ENCODE measurements around the gene DTX4.

DNA sequence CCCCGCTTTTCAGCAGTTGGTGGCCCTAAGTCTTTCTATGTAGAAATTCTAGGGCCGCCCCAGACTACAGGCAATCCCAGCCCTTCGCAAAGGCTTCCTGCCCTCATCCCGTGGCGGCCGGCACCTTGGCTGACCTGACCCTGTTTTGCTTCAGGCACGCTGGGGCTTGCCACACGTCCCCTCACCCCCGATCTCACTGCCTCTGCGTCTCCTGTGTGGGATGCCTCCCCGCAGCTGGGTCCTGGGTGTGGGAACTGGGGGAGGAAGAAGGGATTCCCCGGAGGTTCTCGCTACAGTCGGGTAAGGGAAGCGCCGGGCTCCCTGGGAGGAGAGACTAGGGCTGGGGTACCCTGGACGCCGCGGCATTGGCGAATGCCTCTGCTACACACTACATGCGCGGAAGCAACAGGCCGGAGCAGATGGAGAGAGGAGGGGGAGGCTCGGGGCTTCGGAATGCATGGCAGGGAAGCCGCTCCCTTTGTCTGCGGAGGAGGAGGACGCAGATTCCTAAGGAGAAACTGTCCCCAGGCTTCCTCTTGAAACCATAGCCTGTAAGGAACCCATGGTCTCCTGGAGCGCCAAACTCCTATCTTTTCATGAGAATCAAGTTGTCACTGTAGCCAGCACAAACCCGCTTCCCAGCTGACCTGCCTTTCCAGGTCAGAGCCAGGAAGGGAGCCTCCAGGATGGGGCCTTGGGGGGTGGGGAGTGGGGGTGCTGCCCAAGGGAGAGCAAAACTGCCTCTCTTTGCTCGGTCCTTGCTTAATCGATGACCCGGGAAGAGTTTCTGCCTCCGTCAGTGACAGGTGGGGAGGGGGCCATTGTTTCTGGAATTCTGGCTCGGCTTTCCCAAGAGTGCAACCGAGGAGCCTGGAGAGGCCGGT, 1.4 kb downstream of the DTX4 start:
- TF ChIP-seq, protein P1, sequence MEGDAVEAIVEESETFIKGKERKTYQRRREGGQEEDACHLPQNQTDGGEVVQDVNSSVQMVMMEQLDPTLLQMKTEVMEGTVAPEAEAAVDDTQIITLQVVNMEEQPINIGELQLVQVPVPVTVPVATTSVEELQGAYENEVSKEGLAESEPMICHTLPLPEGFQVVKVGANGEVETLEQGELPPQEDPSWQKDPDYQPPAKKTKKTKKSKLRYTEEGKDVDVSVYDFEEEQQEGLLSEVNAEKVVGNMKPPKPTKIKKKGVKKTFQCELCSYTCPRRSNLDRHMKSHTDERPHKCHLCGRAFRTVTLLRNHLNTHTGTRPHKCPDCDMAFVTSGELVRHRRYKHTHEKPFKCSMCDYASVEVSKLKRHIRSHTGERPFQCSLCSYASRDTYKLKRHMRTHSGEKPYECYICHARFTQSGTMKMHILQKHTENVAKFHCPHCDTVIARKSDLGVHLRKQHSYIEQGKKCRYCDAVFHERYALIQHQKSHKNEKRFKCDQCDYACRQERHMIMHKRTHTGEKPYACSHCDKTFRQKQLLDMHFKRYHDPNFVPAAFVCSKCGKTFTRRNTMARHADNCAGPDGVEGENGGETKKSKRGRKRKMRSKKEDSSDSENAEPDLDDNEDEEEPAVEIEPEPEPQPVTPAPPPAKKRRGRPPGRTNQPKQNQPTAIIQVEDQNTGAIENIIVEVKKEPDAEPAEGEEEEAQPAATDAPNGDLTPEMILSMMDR (IDR thresholded peaks at IDR 0.05; ENCODE audit: insufficient read depth, low read length, poor library complexity, severe bottlenecking): no peak
- no peak for TF ChIP-seq EZH2phosphoT487 (conservative IDR thresholded peaks at IDR 0.05; ENCODE audit: low read length)

Measured in SU-DHL-6 (cell line).